Measurements from ENCODE around the gene KNTC1.

The KNTC1 gene

DNA sequence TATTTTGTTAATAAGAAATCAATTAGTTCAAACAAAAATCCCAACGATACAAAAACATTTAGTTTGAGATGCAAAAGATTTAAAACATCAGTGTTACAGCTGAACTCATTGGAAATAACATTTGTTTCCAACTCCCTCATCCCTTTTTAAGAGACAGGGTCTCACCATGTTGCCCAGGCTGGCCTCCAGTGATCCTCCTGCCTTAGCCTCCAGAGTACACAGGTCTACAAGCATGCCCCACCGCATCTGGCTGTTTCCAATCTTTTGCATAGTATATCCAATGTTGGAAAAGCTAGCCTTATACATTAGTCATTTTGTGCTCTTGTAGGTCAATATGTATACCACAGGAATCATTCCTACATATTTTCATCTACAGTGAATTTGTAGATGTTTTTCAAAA lies 11.8 kb upstream of the KNTC1 start:
- Histone ChIP-seq H3K4me2 (no peak overlapping the region), H3K27me3 (ENCODE audit: insufficient read depth, low read depth) (no peaks in the 10 kb centered on the region), H2AFZ (ENCODE audit: low read depth) (no peak overlapping the region), H4K20me1 (ENCODE audit: insufficient read depth) (no peaks in the 10 kb centered on the region), H3K9ac (no peak overlapping the region), H3K36me3 (ENCODE audit: insufficient read depth) (peaks cover 27% of the 10 kb centered on the region; the same call in 1 of the 2 replicates), H3K79me2 (ENCODE audit: insufficient read depth, low read depth) (peaks cover 32% of the 10 kb centered on the region), H3K4me1 (ENCODE audit: low read depth, poor library complexity, severe bottlenecking) (no peaks in the 10 kb centered on the region), H3K4me3 (IDR thresholded peaks at IDR 0.05; ENCODE audit: insufficient read depth, low read depth, low read length) (no peak overlapping the region), H3K27ac (no peak overlapping the region)
- TF ChIP-seq, protein P1, sequence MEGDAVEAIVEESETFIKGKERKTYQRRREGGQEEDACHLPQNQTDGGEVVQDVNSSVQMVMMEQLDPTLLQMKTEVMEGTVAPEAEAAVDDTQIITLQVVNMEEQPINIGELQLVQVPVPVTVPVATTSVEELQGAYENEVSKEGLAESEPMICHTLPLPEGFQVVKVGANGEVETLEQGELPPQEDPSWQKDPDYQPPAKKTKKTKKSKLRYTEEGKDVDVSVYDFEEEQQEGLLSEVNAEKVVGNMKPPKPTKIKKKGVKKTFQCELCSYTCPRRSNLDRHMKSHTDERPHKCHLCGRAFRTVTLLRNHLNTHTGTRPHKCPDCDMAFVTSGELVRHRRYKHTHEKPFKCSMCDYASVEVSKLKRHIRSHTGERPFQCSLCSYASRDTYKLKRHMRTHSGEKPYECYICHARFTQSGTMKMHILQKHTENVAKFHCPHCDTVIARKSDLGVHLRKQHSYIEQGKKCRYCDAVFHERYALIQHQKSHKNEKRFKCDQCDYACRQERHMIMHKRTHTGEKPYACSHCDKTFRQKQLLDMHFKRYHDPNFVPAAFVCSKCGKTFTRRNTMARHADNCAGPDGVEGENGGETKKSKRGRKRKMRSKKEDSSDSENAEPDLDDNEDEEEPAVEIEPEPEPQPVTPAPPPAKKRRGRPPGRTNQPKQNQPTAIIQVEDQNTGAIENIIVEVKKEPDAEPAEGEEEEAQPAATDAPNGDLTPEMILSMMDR (conservative IDR thresholded peaks at IDR 0.05; ENCODE audit: low read depth, low read length) = no peak

DNA sequence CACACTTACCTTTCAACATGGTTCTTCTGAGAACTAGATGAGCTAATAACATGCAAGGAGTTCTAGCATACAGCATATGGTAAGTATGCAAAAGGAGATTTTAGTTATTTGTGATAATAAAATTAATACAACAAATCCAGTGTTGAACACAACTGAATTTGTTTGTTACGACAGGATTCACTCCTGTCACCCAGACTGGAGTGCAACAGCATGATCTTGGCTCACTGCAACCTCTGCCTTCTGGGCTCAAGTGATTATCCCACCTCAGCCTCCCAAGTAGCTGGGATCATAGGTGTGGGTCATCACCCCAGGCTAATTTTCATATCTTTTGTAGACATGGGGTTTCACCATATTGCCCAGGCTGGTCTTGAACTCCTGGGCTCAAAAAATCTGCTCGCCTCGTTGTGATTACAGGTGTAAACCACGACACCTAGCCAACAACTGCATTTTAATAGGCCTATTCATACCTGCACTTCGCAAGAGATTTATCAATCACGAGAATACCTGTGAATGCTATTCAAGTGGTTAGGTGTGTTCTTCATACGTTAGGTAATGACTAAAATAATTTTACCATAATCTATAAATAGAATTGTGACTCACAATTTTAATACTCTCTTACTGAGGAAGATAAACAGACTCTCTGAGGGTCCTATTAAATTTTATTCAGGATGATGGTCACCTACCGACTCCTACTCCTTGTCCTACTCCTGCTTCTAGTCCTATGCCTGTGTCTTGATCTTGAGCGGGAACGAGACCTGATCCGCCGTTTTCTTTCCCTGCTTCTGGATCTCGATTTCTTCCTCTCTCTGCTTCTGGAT lies 10.3 kb upstream of the KNTC1 start:
- Histone ChIP-seq H3K4me2 (no peak overlapping the region), H4K20me1 (ENCODE audit: insufficient read depth) (no peaks in the 10 kb centered on the region)

DNA sequence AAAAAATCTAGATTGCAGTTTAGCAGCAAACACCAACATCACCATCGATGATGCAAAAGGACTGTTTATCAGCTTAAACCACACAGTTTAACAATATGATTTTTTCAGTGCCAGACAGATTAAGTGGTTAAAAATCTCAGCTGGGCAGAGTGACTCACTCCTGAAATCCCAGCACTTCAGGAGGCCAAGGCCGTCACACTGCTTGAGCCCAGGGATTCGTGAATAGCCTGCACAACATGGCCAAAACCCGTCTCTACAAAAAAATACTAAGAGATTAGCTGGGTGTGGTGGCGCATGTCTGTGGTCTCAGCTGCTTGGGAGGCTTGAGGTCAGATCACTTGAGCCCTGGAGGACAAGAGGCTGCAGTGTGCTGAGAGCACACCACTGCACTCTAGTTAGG lies 9.2 kb upstream of the KNTC1 start:
- no peaks in the 10 kb centered on the region for H4K20me1 ChIP-seq (ENCODE audit: insufficient read depth)
- TF ChIP-seq, protein P1 (conservative IDR thresholded peaks at IDR 0.05; ENCODE audit: low read depth, low read length) = no peak

More for the DNA sequence above, 10.3 kb upstream of the KNTC1 start:
- H3K27me3 ChIP-seq (ENCODE audit: insufficient read depth, low read depth) = no peaks in the 10 kb centered on the region
- H3K9ac ChIP-seq = no peak overlapping the region
- H3K79me2 ChIP-seq (ENCODE audit: insufficient read depth, low read depth) = peaks cover 44% of the 10 kb centered on the region
- TF ChIP-seq, protein P1 (conservative IDR thresholded peaks at IDR 0.05; ENCODE audit: low read depth, low read length) = no peak
- H3K36me3 ChIP-seq (ENCODE audit: insufficient read depth) = peaks cover 38% of the 10 kb centered on the region; the same call in 1 of the 2 replicates
- H2AFZ ChIP-seq (ENCODE audit: low read depth) = no peak overlapping the region
- peaks cover 7% of the 10 kb centered on the region for H3K4me1 ChIP-seq (ENCODE audit: low read depth, poor library complexity, severe bottlenecking)
- H3K4me3 ChIP-seq (IDR thresholded peaks at IDR 0.05; ENCODE audit: insufficient read depth, low read depth, low read length) = no peak overlapping the region
- H3K27ac ChIP-seq = no peak overlapping the region

DNA sequence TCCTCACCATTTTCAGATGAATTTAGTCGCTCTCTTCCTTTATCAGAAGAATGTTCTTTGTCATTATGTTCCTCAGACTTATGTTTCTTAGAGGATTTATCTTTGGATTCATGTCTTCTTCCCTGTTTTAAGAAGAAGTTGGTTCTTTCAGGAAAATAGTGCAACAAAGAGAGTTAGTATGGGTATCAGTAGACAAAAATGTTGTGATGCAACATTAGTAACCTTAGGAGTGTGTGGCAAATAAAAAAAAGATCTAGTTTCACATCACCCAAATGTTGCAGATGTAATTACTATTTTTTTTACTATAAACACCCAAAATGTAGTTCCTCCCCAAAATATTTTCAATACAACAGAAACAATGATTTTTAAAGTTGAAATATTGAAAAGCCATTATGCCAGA lies 8.1 kb upstream of the KNTC1 start:
- Histone ChIP-seq H3K36me3 (ENCODE audit: insufficient read depth) (peaks cover 38% of the 10 kb centered on the region; the same call in 1 of the 2 replicates), H2AFZ (ENCODE audit: low read depth) (no peak overlapping the region), H3K4me1 (ENCODE audit: low read depth, poor library complexity, severe bottlenecking) (peaks cover 22% of the 10 kb centered on the region), H3K27ac (no peak overlapping the region), H4K20me1 (ENCODE audit: insufficient read depth) (0 out of 2 replicates have a peak, but pooled peaks cover 8% of the 10 kb centered on the region), H3K9ac (no peak overlapping the region), H3K4me3 (IDR thresholded peaks at IDR 0.05; ENCODE audit: insufficient read depth, low read depth, low read length) (no peak overlapping the region), H3K27me3 (ENCODE audit: insufficient read depth, low read depth) (no peaks in the 10 kb centered on the region), H3K4me2 (no peak overlapping the region), H3K79me2 (ENCODE audit: insufficient read depth, low read depth) (peaks cover 66% of the 10 kb centered on the region)
- TF ChIP-seq, protein P1 (conservative IDR thresholded peaks at IDR 0.05; ENCODE audit: low read depth, low read length) = no peak

More for the DNA sequence above, 9.2 kb upstream of the KNTC1 start:
- H3K4me3 ChIP-seq (IDR thresholded peaks at IDR 0.05; ENCODE audit: insufficient read depth, low read depth, low read length) = no peak overlapping the region
- H3K36me3 ChIP-seq (ENCODE audit: insufficient read depth) = peaks cover 38% of the 10 kb centered on the region; the same call in 1 of the 2 replicates
- peaks cover 56% of the 10 kb centered on the region for H3K79me2 ChIP-seq (ENCODE audit: insufficient read depth, low read depth)
- H3K4me2 ChIP-seq = no peak overlapping the region
- no peak overlapping the region for H2AFZ ChIP-seq (ENCODE audit: low read depth)
- no peak overlapping the region for H3K9ac ChIP-seq
- peaks cover 11% of the 10 kb centered on the region for H3K4me1 ChIP-seq (ENCODE audit: low read depth, poor library complexity, severe bottlenecking)
- no peak overlapping the region for H3K27ac ChIP-seq
- no peaks in the 10 kb centered on the region for H3K27me3 ChIP-seq (ENCODE audit: insufficient read depth, low read depth)

All from KMS-11 (cell line).